ENCODE measurements around the gene UBE2N. TPM values are rescaled to one million over a fixed set of nuclear protein-coding genes. Genes with fewer than 3 reads are reported as not detected.
A peak's percentile ranks its signal among the peaks of the same experiment; 100 is the strongest.
"Not testable (repeated sequence)": the region's sequence is repeated elsewhere in the genome, so short reads cannot be mapped to it uniquely, and the experiment has no call there.

UBE2N gene
- total RNA-seq, 2 donors from 2014 or later: 184 to 213 TPM

DNA sequence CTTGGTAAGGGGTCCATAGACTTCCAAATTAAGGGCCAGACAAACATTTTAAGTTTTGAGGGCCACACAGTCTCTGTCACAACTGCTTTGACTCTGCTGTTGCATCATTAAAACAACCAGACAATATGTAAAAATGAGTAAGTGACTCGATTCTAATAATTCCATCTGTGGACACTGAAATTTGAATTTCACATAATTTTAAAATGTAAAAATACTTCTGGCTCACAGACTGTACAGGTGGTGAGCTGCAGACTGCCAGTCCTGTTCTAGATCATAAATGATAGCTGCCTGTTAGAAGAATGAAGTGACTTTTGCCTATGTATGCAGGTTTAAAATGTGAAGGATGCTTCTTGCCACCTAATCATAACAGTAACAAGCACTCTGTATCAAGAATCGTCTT lies 48.3 kb downstream of the UBE2N start:
- Mint-ChIP-seq H3K27ac (no peak overlapping the region), H3K9me3 (no peaks in the 10 kb centered on the region), H3K4me1 (ENCODE audit: low read depth in 2 of 2) (peaks cover 5 to 6% of the 10 kb centered on the region in 2 donors), H3K36me3 (no peaks in the 10 kb centered on the region), H3K27me3 (no peaks in the 10 kb centered on the region), H3K4me3 (no peak overlapping the region)
- ATAC-seq (no peak), DNase-seq (ENCODE audit: low spot score) (no peak)

DNA sequence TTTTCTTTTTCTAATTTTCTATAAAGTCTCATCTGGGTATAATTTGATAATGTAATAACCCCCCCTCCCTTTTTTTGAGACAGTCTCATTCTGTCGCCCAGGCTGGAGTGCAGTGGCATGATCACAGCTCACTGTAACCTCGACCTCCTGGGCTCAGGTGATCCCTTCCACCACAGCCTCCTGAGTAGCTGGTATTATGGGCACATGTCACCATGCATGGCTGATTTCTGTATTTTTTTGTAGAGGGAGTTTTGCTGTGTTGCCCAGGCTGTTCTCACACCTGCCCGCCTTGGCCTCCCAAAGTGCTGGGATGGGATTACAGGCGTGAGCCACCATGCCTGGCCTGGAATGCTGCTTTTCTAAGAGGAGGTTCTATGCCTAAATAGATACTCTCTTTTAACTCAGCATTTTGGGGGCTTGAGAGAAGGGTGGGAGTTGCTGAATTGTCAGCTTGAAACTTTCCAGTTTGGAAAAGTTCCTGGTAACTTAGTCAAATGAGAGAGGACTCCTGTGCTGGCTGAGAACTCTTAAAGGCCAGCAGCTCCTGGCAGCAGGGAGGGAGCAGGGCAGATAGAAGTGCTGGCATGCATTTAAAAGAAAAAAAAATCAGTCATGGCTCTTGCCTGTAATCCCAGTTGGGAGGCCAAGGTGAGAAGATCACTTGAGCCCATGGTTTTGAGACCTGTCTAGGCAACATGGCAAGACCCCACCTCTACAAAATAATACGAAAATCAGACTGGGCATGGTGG lies 51.0 kb downstream of the UBE2N start:
- H3K4me3 Mint-ChIP-seq: no peak overlapping the region
- peaks cover 13 to 17% of the 10 kb centered on the region in 2 donors for H3K4me1 Mint-ChIP-seq (ENCODE audit: low read depth in 2 of 2)
- H3K36me3 Mint-ChIP-seq: no peaks in the 10 kb centered on the region
- ATAC-seq (no peak), DNase-seq (ENCODE audit: low spot score) (no peak)
- no peaks in the 10 kb centered on the region for H3K27me3 Mint-ChIP-seq
- no peaks in the 10 kb centered on the region for H3K9me3 Mint-ChIP-seq
- no peak overlapping the region for H3K27ac Mint-ChIP-seq

DNA sequence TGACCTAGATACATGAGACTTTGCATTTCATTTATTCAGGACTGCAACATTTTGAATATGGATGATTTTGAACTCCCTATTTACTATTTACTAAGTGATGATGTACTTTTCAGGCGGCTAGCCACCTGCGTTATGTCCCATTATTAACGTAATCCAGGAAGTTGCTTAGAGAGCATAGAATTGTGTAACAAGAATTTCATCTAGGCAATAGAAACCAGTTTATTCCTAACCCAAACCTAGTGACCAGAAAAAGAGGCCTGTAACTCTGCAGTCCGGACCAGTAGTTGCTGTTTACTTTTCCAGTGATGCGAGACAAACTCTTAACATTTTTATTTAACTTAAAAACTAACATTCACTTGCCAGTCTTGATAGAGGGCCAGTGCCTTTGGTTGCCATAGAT lies 51.7 kb downstream of the UBE2N start:
- DNase-seq (ENCODE audit: low spot score): no peak
- no peaks in the 10 kb centered on the region for H3K36me3 Mint-ChIP-seq
- H3K4me1 Mint-ChIP-seq (ENCODE audit: low read depth in 2 of 2): peaks cover 18 to 23% of the 10 kb centered on the region in 2 donors
- no peaks in the 10 kb centered on the region for H3K9me3 Mint-ChIP-seq
- H3K4me3 Mint-ChIP-seq: no peak overlapping the region
- H3K27me3 Mint-ChIP-seq: no peaks in the 10 kb centered on the region
- ATAC-seq: no peak
- H3K27ac Mint-ChIP-seq: no peak overlapping the region

DNA sequence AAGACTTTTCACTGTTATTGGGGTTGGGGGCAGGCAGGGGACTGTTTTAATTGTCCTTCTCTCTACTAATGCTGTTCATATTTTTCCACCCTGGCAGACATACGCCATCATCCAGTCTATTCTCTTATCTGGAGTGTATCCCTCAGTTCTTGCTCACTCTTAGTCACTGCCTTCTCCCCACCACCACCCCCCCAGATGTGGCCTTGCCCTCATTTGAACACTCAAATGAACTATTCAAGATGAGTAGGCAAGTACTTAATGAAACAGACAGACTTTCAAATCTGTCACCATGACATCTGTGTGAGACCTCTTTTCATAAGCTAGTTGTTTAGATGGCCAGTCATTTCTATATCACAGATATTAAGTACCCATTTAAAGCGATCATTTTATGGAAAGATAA lies 54.0 kb downstream of the UBE2N start:
- Mint-ChIP-seq H3K9me3 (no peaks in the 10 kb centered on the region), H3K4me3 (peak overlapping the region; percentile 9), H3K27me3 (no peaks in the 10 kb centered on the region), H3K4me1 (ENCODE audit: low read depth in 2 of 2) (peaks cover 20 to 23% of the 10 kb centered on the region in 2 donors), H3K27ac (peak overlapping the region in 1 of 2 donors; percentile 27), H3K36me3 (no peaks in the 10 kb centered on the region)
- DNase-seq (ENCODE audit: low spot score): no peak
- peak in 1 of 2 donors; percentile 90 for ATAC-seq

DNA sequence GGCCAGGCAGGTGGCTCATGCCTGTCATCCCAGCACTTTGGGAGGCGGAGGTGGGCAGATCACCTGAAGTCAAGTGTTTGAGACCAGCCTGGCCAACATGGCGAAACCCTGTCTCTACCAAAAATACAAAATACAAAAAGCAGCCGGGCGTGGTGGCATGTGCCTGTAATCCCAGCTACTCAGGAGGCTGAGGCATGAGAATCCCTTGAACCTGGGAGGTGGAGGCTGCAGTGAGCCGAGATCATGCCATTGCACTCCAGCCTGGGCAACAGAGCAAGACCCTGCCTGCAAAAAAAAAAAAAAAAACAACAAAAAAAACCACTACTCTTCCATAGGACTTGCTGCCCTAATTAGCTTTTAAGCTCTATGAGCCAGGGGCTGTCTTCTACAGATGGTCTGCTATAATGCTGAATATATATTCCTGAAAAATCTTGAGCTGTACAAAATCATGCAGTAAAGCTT lies 59.7 kb downstream of the UBE2N start:
- DNase-seq (ENCODE audit: low spot score); H3K27me3 Mint-ChIP-seq; H3K27ac Mint-ChIP-seq; ATAC-seq; H3K9me3 Mint-ChIP-seq; H3K36me3 Mint-ChIP-seq: not testable (repeated sequence)
- peaks cover 39 to 46% of the 10 kb centered on the region in 2 donors for H3K4me1 Mint-ChIP-seq (ENCODE audit: low read depth in 2 of 2)
- peak overlapping the region; percentile 98 for H3K4me3 Mint-ChIP-seq

DNA sequence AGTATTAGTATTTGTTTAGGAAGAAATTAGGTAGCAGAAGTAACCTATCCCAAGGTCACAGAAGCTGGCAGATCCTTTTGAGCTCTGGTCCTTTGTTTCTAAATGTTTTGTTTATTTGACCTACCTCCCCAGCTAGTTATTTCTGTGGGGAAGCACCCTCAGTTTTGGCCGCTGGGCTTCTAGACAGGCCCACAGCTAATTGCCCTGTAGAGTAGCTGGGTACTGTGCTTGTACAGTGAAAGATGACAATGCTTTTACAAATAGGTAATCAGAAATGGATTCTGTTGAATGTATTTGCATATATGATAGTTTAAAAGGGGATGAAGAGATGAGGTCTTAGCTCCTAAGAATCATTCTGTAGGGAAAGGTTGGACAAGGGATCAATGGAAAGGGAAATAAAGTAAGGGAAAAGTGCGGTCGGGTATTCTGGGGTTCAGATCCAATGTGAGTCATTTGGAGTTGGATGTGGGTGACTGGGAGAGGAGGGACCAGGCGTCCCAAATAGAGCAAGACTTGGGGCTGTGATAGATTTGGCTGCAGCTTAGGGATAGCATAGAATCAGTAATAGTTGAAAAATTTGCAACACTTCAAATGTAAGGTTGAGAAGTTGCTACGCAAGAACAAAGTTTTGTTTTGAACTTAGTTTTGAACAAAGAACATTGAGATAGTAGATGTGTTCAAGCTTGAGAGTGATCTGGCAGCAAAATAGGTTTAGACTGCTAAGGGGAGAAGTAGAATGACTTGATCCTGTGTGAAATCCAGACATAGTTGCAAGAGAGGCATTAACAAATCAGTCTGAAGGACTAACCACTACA lies 60.4 kb downstream of the UBE2N start:
- no peaks in the 10 kb centered on the region for H3K9me3 Mint-ChIP-seq
- peaks cover 44 to 51% of the 10 kb centered on the region in 2 donors for H3K4me1 Mint-ChIP-seq (ENCODE audit: low read depth in 2 of 2)
- H3K27me3 Mint-ChIP-seq: peaks cover 0 to 3% of the 10 kb centered on the region in 2 donors
- no peak for ATAC-seq
- H3K4me3 Mint-ChIP-seq: peak overlapping the region; percentile 98
- H3K27ac Mint-ChIP-seq: peak overlapping the region in 1 of 2 donors; percentile 98
- DNase-seq (ENCODE audit: low spot score): no peak
- H3K36me3 Mint-ChIP-seq: no peaks in the 10 kb centered on the region

DNA sequence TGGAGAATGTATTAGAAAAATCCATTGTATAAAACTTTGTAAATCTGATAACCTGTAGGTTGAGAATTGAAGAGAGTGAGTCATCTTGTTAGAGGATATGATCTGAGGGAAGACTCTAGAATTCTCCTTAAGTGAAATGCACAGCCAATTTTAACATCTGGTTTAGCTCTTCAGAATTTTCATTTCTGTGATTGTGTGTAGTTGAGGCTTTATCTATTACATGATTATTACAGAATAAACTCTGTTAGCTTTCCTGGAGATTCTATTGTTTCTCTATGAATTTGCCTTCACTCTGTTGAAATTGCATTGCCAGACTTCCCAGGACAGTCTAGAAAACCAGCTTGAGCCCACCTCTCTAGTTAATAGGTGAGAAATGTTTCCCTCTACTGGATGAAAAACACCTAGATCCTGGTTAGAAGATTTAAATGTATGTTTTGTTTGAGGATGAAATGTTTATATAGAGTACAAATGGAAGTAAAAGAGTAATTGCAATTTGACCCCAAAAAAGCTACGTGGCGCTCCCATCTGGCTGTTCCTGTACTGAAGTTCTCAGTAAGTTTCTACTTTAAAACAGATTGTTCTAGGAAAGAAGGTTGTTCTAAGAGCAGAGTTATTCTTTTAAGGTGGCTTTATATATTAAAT lies 61.1 kb downstream of the UBE2N start:
- H3K27ac Mint-ChIP-seq: peak overlapping the region in 1 of 2 donors; percentile 98
- H3K36me3 Mint-ChIP-seq: no peaks in the 10 kb centered on the region
- peak overlapping the region; percentile 98 for H3K4me3 Mint-ChIP-seq
- peaks cover 0 to 3% of the 10 kb centered on the region in 2 donors for H3K27me3 Mint-ChIP-seq
- ATAC-seq (no peak), DNase-seq (ENCODE audit: low spot score) (no peak)
- H3K4me1 Mint-ChIP-seq (ENCODE audit: low read depth in 2 of 2): peaks cover 44 to 50% of the 10 kb centered on the region in 2 donors
- no peaks in the 10 kb centered on the region for H3K9me3 Mint-ChIP-seq

DNA sequence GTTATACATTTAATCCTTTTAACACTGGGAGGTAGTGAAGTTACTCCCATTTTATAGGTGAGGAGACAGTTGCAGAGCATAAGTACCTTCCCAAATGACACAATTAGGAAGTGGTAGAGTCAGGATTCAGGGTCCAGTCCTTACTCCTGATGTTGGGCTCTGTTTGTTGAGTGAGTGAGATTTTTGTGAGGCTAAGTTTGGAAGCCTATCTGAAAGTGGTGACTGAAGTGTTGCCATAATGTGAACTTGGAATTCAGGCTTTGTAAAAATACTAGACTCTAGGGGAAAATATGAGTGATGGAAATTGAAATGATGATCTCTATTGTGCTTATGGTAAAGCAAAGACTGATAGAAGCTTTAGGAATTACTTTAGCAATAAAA lies 61.8 kb downstream of the UBE2N start:
- Mint-ChIP-seq H3K4me1 (ENCODE audit: low read depth in 2 of 2) (peaks cover 37 to 45% of the 10 kb centered on the region in 2 donors), H3K4me3 (peak overlapping the region; percentile 98), H3K9me3 (no peaks in the 10 kb centered on the region), H3K36me3 (no peaks in the 10 kb centered on the region), H3K27me3 (peaks cover 0 to 5% of the 10 kb centered on the region in 2 donors), H3K27ac (peak overlapping the region; percentile 97 to 98)
- no peak for DNase-seq (ENCODE audit: low spot score)
- ATAC-seq: no peak

DNA sequence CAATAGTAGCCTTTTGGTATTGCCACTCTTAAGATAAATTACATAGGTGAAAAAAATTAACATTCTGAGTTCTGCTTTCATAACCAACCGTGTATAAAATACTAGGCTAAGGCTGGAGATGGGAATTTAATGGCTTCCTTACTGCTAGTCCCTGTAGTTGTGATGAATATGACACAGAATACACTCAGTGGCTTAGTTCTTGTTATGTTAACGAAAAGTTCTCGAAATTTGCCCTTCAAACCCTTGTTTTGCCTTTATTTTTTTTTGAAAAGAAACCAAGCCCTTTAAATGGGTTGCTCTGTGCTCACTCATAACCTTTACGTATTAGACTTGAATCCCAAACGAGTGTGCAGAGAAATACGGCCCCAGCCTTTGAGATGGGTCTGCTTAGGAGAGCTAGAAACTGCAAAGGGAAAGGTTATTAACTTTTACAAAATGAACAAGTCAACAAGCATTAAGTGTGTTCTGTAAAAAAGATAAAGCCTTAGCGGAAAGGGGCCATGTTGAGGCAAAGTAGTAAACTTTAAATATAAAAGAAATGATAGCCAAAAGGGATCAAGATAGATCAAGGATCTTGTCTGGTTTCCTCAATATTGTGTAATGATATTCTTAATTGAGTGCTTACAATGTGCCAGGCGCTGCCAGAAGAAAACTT lies 62.3 kb downstream of the UBE2N start:
- no peaks in the 10 kb centered on the region for H3K36me3 Mint-ChIP-seq
- ATAC-seq (no peak), DNase-seq (ENCODE audit: low spot score) (no peak)
- H3K4me1 Mint-ChIP-seq (ENCODE audit: low read depth in 2 of 2): peaks cover 36 to 45% of the 10 kb centered on the region in 2 donors
- H3K4me3 Mint-ChIP-seq: peak overlapping the region; percentile 98
- H3K27me3 Mint-ChIP-seq: peaks cover 0 to 6% of the 10 kb centered on the region in 2 donors
- peak overlapping the region; percentile 97 to 98 for H3K27ac Mint-ChIP-seq
- no peaks in the 10 kb centered on the region for H3K9me3 Mint-ChIP-seq

DNA sequence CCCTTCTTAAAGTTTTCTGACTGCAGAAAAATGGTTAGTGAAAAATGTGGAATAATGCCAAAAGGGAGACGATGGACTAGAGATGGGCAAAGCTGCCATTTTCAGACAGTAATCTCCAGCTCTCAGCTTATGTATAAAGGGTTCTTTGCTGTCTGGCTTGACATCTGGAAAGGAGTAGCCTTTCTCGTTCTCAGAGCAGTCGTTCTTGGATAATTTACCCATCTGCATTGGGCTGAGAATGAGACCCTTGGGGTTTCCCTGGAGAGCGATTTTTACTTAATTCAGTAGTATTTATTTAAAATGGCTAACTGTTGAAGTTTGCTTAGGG lies 62.8 kb downstream of the UBE2N start:
- ATAC-seq: no peak
- no peak for DNase-seq (ENCODE audit: low spot score)
- peaks cover 36 to 45% of the 10 kb centered on the region in 2 donors for H3K4me1 Mint-ChIP-seq (ENCODE audit: low read depth in 2 of 2)
- H3K9me3 Mint-ChIP-seq: no peaks in the 10 kb centered on the region
- peak overlapping the region; percentile 98 for H3K4me3 Mint-ChIP-seq
- no peaks in the 10 kb centered on the region for H3K36me3 Mint-ChIP-seq
- H3K27ac Mint-ChIP-seq: peak overlapping the region; percentile 97 to 98
- peaks cover 0 to 6% of the 10 kb centered on the region in 2 donors for H3K27me3 Mint-ChIP-seq

DNA sequence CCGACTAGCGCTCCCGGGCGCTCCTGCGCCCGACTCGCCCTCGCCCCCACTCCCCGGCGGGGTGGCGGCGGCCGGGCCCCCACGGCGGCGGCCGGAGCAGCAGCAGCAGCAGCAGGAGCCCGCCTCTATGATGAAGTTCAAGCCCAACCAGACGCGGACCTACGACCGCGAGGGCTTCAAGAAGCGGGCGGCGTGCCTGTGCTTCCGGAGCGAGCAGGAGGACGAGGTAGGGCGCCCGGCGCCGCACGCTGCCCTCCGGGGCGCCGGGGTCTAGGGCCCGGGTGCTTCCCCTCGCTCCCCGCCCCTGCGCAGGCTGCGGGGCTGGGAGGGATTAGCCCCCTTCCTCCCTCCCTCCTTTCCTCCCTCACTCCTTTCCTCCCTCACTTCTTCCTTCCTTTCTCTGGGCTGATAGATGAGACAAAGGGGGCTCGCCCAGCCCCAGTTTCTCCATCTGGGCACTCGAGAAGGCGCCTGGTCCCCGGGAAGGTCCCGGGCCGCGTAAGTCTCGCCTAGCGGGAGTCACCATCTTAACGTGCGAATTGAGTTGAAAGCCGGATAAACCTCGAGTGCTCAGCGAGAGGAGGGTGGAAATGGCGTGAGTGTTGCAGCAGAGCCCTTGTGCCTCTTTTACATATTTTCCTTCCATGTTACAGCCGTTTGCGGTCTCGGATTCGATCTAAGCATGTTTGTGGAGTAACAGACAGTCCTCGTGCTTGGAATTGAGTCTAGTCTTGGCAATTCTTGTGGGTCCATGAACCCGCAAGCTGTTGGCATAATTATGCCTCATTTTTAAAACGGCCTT lies 63.4 kb downstream of the UBE2N start:
- H3K4me3 Mint-ChIP-seq: peak overlapping the region; percentile 98
- H3K36me3 Mint-ChIP-seq, H3K27me3 Mint-ChIP-seq, H3K9me3 Mint-ChIP-seq: not testable (repeated sequence)
- ATAC-seq (peak; percentile 72 to 74), DNase-seq (ENCODE audit: low spot score) (peak; percentile 71)
- H3K4me1 Mint-ChIP-seq (ENCODE audit: low read depth in 2 of 2): peaks cover 36 to 45% of the 10 kb centered on the region in 2 donors
- H3K27ac Mint-ChIP-seq: peak overlapping the region; percentile 97 to 98

DNA sequence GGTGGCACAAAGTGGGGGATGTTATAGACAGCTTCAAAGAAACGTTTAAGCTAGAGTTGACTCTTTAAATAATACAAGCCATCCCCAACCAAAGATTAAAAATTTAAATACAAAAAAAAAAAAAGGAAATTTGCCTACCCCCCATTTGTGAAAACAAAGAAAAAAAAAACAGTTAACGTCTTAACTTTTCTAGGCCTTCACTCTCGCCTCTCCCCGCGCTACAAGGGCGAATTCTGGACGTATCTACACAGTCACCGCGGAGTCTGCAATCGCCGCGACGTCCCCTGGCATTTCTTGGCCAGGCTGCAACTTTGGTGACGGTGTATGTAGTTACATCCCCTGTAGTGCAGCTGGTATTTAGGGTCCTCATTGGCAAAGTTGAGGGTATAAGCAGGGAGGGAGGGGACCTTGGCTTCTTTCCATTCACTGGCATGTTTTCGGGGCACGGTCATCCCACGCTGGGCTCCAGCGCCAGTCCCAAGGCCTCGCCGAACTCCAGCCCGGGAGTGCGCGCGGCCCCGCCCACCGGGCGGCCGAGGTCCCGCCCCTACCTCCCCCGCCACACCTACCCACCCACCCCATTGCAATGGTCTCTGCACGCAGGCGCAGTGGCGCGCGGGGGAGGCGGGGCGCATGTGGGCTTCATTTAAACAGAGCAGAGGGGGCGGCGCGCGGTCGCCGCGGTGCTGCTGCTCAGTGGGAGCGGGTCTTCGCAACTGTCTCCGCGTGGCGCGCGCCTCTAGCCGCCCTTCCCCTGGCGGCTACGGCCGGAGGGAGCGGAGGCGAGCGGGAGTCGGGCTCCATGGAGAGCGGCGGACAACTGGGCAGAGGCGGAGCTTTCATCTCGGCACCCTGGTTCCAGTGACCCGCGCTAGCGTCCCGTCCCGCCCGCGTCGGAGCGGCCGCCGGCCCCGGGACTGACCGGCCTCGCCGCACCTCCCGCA lies 64.2 kb downstream of the UBE2N start, which contains the start of gene NUDT4:
TSS of gene NUDT4 (plus strand) at position 674 of the 944 bp plus-strand sequence. CDS start 398 bp downstream, outside the sequence.
- Mint-ChIP-seq H3K27me3 (peaks cover 0 to 9% of the 10 kb centered on the region in 2 donors), H3K4me1 (ENCODE audit: low read depth in 2 of 2) (peaks cover 36 to 45% of the 10 kb centered on the region in 2 donors), H3K9me3 (no peaks in the 10 kb centered on the region), H3K36me3 (no peaks in the 10 kb centered on the region), H3K27ac (peak within 1 kb of the TSS; percentile 97 to 98), H3K4me3 (peak within 1 kb of the TSS; percentile 98)
- peak; percentile 95 for DNase-seq (ENCODE audit: low spot score)
- peak; percentile 94 to 95 for ATAC-seq
